DMS114 treated with DMSO at 0.1 percent for 48 hours (cell line): ENCODE measurements around the gene SLF2.

ENCODE experiments used
- DNase-seq: peaks from one replicate; lab custom pipeline; 2025; ENCODE audit not compliant: unreplicated experiment; lab: John Stamatoyannopoulos, UW

The SLF2 gene

GRCh38 chr10:101013365-101013825 is 100.6 kb downstream of the SLF2 start:
- no peak for DNase-seq

- peak; percentile 54 for DNase-seq
Measured at GRCh38 chr10:101014230-101014884, 101.6 kb downstream of the SLF2 start.
